ENCODE measurements around the gene NECTIN1.
"Not testable (repeated sequence)": the region's sequence is repeated elsewhere in the genome, so short reads cannot be mapped to it uniquely, and the experiment has no call there.

NECTIN1 gene

DNA sequence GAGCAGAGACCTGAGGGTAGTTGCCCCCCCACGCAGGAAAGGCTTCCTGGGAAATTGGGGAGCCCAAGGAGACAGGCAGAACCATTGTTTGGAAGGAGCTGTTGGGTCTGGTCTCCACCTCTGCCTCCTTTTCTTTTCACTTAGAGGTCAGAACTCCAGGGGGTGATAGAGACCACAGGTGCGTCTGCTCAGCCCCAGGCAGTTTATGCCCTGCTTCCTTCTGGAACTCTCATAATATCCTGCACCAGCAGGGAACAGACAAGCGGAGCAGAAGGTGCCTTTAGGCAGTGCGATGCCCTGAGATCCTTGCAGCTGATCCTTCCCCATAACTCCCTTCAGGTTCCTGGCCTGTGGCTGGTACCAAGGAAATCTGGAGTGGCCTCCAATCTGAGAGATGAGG lies 120.2 kb downstream of the NECTIN1 start:
- DNase-seq, result no peak

DNA sequence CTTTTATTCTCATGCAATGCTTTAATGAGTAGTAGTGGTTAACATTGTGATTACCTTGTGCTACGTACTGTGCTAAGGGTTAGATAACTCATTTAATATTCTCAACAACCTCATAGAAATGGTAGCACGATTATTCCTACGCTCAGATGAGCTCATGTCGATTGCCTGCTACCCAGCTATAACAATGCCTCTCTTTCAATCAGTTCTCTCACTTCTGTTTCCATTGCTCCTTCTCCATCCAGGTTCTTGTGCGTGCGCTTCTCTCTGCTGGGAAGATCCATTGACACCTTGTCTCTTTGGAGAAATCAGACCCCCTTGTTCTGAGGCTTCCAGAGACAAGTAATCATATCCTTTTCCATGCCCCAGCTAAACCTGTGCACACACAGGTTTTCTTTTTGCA lies 120.8 kb downstream of the NECTIN1 start:
- no peak for DNase-seq

- no peak for DNase-seq
Measured at GRCh38 chr11:119607726-119608125, 121.3 kb downstream of the NECTIN1 start.

DNA sequence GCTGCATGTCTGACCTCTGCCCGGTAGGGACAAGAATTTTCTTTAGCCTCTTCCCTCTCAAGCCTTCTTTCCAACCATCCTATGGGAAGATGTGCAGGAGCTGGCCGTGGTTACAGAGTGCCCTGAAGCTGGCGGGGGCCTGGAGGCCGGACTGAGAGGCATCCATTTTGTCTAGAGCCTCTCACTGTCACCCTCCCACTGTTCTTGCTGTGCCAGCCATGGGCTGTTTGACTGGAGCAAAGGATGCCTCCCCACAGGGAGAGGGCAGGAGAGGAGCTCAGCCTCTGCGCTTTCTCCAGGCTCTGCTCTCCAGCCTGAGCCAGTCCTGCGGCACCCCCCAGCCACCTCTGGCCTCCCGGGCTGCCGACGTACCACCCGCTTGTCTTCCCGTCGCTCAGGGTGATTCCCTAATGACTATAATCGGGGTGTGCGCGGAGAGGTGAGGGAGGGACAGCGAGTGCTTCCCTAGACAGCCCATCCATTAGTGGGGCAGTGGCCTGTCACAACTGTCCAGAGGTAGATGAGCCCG lies 123.8 kb downstream of the NECTIN1 start:
- no peak for DNase-seq

GRCh38 chr11:119602745-119603373 lies 126.1 kb downstream of the NECTIN1 start:
- DNase-seq, result no peak

- DNase-seq, result no peak
Measured at GRCh38 chr11:119599864-119600541, 129.0 kb downstream of the NECTIN1 start.

GRCh38 chr11:119595941-119596340 lies 133.1 kb downstream of the NECTIN1 start:
- DNase-seq, result not testable (repeated sequence)

GRCh38 chr11:119594639-119595249 lies 134.3 kb downstream of the NECTIN1 start:
- DNase-seq, result no peak

GRCh38 chr11:119593346-119593745 lies 135.7 kb downstream of the NECTIN1 start:
- DNase-seq, result no peak

- no peak for DNase-seq
Measured at GRCh38 chr11:119592642-119593041, 136.4 kb downstream of the NECTIN1 start.

DNA sequence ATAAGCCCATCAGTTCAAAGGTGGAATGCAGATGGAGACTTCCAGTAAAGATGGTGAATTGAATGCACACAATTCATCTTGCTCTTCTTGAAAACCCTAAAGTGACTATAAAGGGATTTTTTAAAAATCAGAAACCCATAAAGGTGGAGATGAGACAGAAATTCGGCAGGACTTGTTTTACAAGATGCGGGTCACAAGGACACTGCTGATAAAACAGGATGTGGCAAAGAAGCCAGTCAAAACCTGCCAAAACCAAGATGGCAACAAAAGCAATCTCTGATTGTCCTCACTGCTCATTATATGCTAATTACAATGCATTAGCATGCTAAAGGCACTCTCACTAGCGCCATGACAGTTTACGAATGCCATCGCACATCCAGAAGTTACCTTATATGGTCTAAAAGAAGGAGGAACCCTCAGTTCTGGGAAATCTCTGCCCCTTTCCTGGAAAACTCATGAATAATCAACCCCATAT lies 137.1 kb downstream of the NECTIN1 start:
- DNase-seq, result no peak

DNA sequence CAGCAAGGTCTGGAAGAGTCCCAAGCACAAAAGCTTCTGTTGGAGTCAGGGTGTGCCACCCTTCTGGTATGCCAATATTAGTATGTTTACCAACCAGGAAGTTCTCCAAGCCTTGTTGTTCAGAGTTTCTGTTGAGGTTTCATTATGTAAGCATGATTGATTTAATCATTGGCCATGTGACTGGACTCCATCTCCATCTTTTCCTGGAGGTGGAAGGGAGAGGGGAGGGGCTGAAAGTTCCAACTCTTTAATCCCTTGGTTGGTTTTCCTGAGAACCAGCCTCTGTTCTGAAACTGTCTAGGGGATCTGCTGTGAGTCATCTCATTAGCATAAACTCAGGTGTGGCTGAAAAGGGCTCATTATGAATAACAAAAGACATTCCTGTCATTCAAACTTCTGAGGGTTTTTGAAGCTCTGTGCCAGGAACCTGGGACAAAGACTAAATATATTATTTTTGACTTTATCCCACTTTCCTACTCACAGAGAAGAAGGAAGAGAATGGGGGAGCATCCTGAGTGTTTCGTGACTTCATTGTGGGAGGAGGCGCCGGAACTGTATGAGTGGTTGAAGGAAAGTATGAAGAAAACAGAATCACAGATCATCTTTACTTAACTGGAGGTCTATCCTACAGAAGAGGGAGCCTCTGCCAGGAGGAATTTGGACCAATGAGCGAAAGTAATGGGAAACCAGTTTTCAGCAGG lies 138.2 kb downstream of the NECTIN1 start:
- no peak for DNase-seq

GRCh38 chr11:119589001-119589400 lies 140.0 kb downstream of the NECTIN1 start:
- DNase-seq, result no peak

Data from stimulated activated CD4-positive, alpha-beta T cell treated with anti-CD3 and anti-CD28 coated beads, Interleukin-2, amount 100 ng/mL, for 48 hours (primary cell).